Esophagus muscularis mucosa (tissue), 4 donors: ENCODE results near the gene SLC4A4. TPM values are rescaled to one million over a fixed set of nuclear protein-coding genes. Genes with fewer than 3 reads are reported as not detected.

Source experiments
- DNase-seq: peaks from one replicate; pipeline ENCODE4 v3.0.0-alpha.2; 2017; ENCODE audit errors: extremely low spot score
- H3K27ac ChIP-seq, 4 donors: fragments of 200-600 bp; sonication (generic); replicated peaks in 1 of 4; 1 replicate in 3 of 4; 2 replicates in 1 of 4; pipeline ENCODE4 v1.5.1; 2016 to 2019; ENCODE audit warnings: mild to moderate bottlenecking in 1 of 4
- H3K27me3 ChIP-seq, 4 donors: fragments of 200-600 bp; sonication (generic); one replicate each; pipeline versions ENCODE4 v1.5.1 to v1.6.0; 2016 to 2019
- H3K36me3 ChIP-seq, 4 donors: fragments of 200-600 bp; sonication (generic); one replicate each; pipeline ENCODE4 v1.5.1; 2016 to 2019
- H3K4me1 ChIP-seq, 4 donors: fragments of 200-600 bp; sonication (generic); one replicate each; pipeline ENCODE4 v1.5.1; 2016 to 2019
- H3K4me3 ChIP-seq, 4 donors: fragments of 200-600 bp; sonication (generic); 1 replicate in 2 of 4; 2 replicates in 2 of 4; pipeline ENCODE4 v1.5.1; 2016 to 2019; ENCODE audit warnings: mild to moderate bottlenecking in 4 of 4, moderate library complexity in 1 of 4
- H3K9me3 ChIP-seq, 4 donors: fragments of 200-600 bp; sonication (generic); 1 replicate in 3 of 4; 2 replicates in 1 of 4; pipeline ENCODE4 v1.5.1; 2016 to 2019
- CTCF ChIP-seq, 3 experiments: fragments of 200-600 bp in 2 of 3; fragments of 450-650 bp in 1 of 3; sonication (generic) in 2 of 3; IDR thresholded peaks; one replicate each; pipeline ENCODE4 v1.5.1; 2017 to 2019; ENCODE audit warnings: antibody characterized with exemption in 3 of 3, mild to moderate bottlenecking in 2 of 3, moderate library complexity in 1 of 3
- EP300 ChIP-seq: sonication (generic); formaldehyde crosslinking; IDR thresholded peaks from one replicate; pipeline ENCODE4 v1.6.1; 2017; ENCODE audit warnings: antibody characterized with exemption
- POLR2A ChIP-seq: fragments of 450-650 bp; IDR thresholded peaks from one replicate; pipeline ENCODE4 v1.6.1; 2017; ENCODE audit warnings: antibody characterized with exemption, moderate library complexity, mild to moderate bottlenecking, low read depth
- POLR2AphosphoS5 ChIP-seq, 2 donors: sonication (generic); formaldehyde crosslinking; IDR thresholded peaks; one replicate each; pipeline ENCODE4 v1.6.1; 2017; ENCODE audit warnings: antibody characterized with exemption in 2 of 2
- WGBS: methylation state at CpG from one replicate; pipeline ENCODE4 v1.1.5; 2018; 5-methylcytosine and 5-hydroxymethylcytosine counted together
- intact Hi-C: fragments of 100-400 bp; cut with DNase I; formaldehyde crosslinking; loops from one replicate; pipeline ENCODE4 v1.15.1; 2023
- total RNA-seq, 4 donors: library from RNA; depleted of rRNA; stranded (reverse); fragments of >200 nt; gene quantifications; one replicate each; pipeline versions ENCODE4 v1.1.0 to v1.2.1, GENCODE V29; 2016

Gene SLC4A4
- total RNA-seq, 4 donors from 2014 or later = 1.2 to 4.8 (median 2.7) TPM

- no peak for DNase-seq
- Histone ChIP-seq H3K9me3 (no peaks in the 10 kb centered on the region), H3K36me3 (no peaks in the 10 kb centered on the region), H3K4me3 (no peak overlapping the region), H3K27me3 (no peaks in the 10 kb centered on the region), H3K4me1 (no peaks in the 10 kb centered on the region), H3K27ac (no peak overlapping the region)
- TF ChIP-seq EP300 (no peak), POLR2AphosphoS5 (IDR thresholded peaks at IDR 0.05) (no peak), POLR2A (no peak), CTCF (IDR thresholded peaks at IDR 0.05) (no peak)
- 88% methylated on average over 3 of the region's 3 CpGs for WGBS
- intact Hi-C loops = no loop called here
Observed at GRCh38 chr4:71571346-71571745, 232.5 kb downstream of the SLC4A4 start.

GRCh38 chr4:71583971-71584370 is 245.2 kb downstream of the SLC4A4 start:
- no peak for TF ChIP-seq CTCF (IDR thresholded peaks at IDR 0.05)
- no peak for TF ChIP-seq POLR2A
- no peak for TF ChIP-seq POLR2AphosphoS5 (IDR thresholded peaks at IDR 0.05)
- TF ChIP-seq EP300 = no peak
- no peaks in the 10 kb centered on the region for H3K27me3 ChIP-seq
- no peaks in the 10 kb centered on the region for H3K36me3 ChIP-seq
- H3K4me1 ChIP-seq = no peaks in the 10 kb centered on the region
- H3K9me3 ChIP-seq = no peaks in the 10 kb centered on the region
- 74% methylated on average over 3 of the region's 3 CpGs for WGBS
- H3K4me3 ChIP-seq = no peak overlapping the region
- no peak overlapping the region for H3K27ac ChIP-seq
- no peak for DNase-seq
- intact Hi-C loops = no loop called here

GRCh38 chr4:71584585-71584984 is 245.8 kb downstream of the SLC4A4 start:
- TF ChIP-seq EP300 (no peak), POLR2AphosphoS5 (IDR thresholded peaks at IDR 0.05) (no peak), CTCF (IDR thresholded peaks at IDR 0.05) (no peak), POLR2A (no peak)
- intact Hi-C loops = no loop called here
- 42% methylated on average over 1 of the region's 1 CpG for WGBS

GRCh38 chr4:71586087-71586763 is 247.4 kb downstream of the SLC4A4 start:
- Histone ChIP-seq H3K9me3 (no peaks in the 10 kb centered on the region), H3K4me3 (no peak overlapping the region), H3K36me3 (no peaks in the 10 kb centered on the region), H3K4me1 (no peaks in the 10 kb centered on the region), H3K27ac (no peak overlapping the region), H3K27me3 (no peaks in the 10 kb centered on the region)
- no peak for DNase-seq
- 90% methylated on average over 4 of the region's 4 CpGs for WGBS
- TF ChIP-seq POLR2AphosphoS5 (IDR thresholded peaks at IDR 0.05) = no peak
- TF ChIP-seq POLR2A = no peak
- no peak for TF ChIP-seq EP300
- TF ChIP-seq CTCF (IDR thresholded peaks at IDR 0.05) = no peak
- intact Hi-C loops = no loop called here

More at GRCh38 chr4:71584585-71584984, 245.8 kb downstream of the SLC4A4 start:
- no peak for DNase-seq
- Histone ChIP-seq H3K27ac (no peak overlapping the region), H3K4me3 (no peak overlapping the region), H3K36me3 (no peaks in the 10 kb centered on the region), H3K4me1 (no peaks in the 10 kb centered on the region), H3K27me3 (no peaks in the 10 kb centered on the region), H3K9me3 (no peaks in the 10 kb centered on the region)

GRCh38 chr4:71587995-71588394 is 249.2 kb downstream of the SLC4A4 start:
- no peak for DNase-seq
- Histone ChIP-seq H3K36me3 (no peaks in the 10 kb centered on the region), H3K4me1 (no peaks in the 10 kb centered on the region), H3K27me3 (no peaks in the 10 kb centered on the region), H3K27ac (no peak overlapping the region), H3K9me3 (no peaks in the 10 kb centered on the region), H3K4me3 (no peak overlapping the region)
- 95% methylated on average over 1 of the region's 1 CpG for WGBS
- no peak for TF ChIP-seq CTCF (IDR thresholded peaks at IDR 0.05)
- TF ChIP-seq POLR2A = no peak
- no peak for TF ChIP-seq POLR2AphosphoS5 (IDR thresholded peaks at IDR 0.05)
- no peak for TF ChIP-seq EP300
- intact Hi-C loops = no loop called here
